GM19328 (cell line): Measurements from ENCODE around the gene FXYD6.
"Not testable (repeated sequence)": the region's sequence is repeated elsewhere in the genome, so short reads cannot be mapped to it uniquely, and the experiment has no call there.

Experiments
- ATAC-seq: cut with Tn5 transposase; IDR thresholded peaks from one replicate; pipeline ENCODE4 v1.9.1; 2021; ENCODE audit warnings: mild to moderate bottlenecking, moderate library complexity; ENCODE audit not compliant: unreplicated experiment

The FXYD6 gene, protein sequence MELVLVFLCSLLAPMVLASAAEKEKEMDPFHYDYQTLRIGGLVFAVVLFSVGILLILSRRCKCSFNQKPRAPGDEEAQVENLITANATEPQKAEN

DNA sequence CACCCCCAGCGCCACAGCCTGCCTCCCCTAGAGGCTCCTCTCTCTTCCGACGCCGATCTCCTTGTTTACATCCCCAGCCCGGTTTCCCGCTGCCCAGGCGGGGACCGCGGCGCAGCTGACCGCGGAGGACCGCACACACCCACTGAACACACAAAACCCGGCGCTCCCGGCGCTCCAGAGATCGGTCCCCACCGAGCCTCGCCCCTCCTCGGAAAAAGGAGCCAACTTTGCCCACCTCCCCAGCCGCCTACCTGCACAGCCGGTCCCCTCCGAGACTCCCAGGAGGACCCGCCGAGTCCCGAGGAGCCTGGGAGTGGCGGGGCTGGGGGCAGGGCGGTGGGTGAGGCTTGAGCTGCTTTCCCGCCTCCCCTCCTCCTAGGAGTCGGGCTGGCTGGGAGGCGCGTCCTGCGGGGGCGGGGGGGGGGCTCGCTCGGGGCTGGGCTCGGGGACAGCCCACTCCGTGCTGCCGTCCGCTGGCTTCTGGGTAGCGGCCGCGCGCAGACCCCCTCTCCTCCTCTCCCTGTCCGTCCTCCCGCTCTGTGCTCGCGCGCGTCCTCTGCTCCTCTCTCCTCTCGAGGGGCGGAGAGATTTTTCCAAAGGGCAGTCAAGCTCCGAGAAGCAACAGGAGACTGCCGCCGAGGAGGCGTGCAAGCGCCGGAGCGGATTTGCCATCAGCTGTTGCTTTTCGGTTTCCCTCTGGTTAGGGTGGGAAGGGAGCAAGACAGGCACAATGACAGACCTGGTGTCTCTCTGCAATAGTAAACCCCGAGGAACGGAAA lies at the start of gene FXYD6:
TSS of gene FXYD6 (minus strand) at position 318 of the 779 bp plus-strand sequence. CDS start 33,882 bp downstream, outside the sequence.
- ATAC-seq, result no peak

DNA sequence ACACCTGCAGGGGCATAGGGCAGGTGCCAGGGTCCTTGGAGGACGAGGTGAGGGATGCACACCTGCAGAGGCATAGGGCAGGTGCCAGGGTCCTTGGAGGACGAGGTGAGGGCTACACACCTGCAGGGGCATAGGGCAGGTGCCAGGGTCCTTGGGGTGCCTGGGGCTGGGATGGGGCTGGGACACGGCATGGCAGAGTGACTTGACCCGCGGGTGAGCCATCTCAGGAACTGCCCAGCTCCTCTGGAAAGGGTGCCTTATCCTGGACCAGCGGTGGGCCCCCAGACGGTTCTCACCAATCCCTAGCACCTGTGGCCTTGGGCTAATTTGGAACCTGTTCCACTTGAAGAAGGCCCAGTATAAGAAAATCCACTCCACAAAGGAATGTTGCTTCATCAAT lies 49.7 kb upstream of the FXYD6 start:
- ATAC-seq, result not testable (repeated sequence)

DNA sequence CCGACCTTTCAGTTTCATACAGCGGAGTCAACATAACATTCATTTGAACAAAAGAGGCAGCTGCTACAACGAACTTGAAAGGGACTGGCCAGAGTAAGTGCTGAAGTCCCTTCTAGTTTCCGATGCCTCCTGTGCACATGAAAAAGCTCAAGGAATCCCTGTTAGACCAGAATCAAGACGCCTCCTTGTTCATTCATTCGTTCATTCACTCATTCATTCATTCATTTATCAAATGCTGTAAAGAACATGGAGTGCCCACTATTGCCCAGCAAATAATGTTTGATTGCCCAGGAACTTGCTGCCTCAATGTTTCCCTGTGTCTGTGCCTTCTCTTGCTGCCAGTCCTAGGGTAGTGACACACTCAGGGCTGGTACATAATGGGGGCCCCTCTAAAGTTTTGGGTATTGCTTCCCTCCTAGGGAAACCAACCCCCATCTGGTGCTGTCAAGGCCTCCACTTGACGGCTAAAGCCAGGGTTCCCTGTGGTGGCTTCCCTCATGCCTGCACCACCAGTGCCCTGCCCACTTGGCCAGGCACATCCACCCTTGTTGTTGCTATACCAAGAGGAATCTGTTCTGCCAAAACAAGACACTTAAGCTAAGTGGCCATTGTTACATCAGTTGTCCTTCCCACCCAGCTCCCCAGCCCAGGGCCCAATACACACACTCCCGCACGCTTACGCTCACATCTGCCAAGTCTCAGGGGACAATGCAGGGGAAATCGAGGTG lies 48.9 kb upstream of the FXYD6 start:
- no peak for ATAC-seq

DNA sequence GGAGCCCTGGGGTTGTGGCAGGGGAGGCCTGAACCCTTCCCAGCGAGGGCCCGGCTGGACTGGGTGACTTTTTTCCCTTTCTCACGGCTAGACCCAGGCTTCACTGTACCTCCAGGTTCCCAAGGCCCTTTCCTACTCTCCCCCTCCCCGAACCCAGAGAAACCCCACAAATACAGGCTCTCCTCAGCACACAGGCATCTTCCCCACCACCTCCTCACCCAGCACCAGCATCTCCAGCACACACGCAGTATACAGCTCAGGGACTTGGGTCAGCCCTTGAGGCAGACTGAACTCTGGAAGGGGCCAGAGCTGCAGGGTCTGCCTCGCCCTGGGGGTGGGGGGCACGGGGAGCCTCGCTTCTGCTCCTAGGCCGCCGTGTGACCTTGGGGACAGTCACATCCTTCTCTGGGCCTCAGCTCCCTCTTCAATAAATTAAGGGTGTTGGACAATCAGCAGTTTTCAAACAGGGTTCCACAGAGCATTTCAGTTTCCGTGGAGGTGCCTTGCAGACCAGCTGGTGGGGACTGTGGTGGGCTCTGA lies 48.2 kb upstream of the FXYD6 start:
- ATAC-seq, result no peak

DNA sequence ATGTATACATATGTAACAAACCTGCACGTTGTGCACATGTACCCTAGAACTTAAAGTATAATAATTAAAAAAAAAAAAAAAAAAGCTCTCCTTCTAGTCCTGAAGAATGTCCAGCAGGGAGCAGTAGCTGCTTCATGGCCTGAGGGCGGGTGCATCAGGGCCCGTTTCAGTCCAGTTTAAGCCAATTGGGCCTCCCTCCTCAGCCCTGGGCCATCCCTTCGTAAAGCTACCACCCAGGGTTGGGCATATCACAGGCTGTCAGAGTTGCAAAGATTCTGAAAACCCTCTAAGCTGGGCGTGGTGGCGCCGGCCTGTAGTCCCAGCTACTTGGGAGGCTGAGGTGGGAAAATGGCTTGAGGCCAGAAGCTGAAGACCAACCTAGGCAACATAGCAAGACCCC lies 47.3 kb upstream of the FXYD6 start:
- ATAC-seq, result no peak

DNA sequence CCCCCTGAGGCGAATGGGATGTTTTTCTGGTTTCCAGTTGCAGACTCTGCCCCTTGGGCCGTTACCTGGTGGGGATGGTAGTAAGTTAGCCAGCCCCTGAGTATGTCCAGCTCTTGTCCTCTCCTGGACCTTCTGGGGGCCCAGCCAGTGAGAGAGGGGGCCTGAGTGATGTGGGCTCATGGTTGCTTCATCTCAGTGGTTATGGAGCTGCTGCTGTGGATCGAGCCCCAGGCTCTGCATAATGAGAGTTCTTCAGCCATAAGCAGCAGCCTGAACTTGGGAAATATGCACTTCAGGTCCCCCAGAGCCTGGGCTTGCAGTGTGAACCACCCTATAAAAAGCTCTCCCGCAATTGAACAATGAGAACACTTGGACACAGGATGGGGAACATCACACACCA lies 46.8 kb upstream of the FXYD6 start:
- ATAC-seq, result no peak

DNA sequence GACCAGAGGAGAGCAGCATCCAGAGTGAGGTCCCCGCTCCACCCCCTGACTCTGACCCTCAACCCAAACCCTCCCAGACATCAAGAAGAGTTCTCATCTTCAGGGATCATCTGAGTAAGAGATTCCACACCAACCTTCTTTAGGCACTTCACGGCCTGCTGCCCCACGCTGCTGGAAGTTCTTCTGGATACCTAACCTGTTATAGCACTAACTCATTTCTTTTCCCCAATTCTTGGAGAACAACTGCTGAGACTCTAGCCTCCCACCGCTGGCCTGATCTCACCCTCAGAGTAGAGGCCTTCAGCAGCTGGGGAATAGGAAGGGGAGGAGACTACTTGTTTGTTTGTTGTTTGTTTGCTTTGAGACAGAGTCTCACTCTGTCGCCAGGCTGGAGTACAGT lies 45.4 kb upstream of the FXYD6 start:
- no peak for ATAC-seq

DNA sequence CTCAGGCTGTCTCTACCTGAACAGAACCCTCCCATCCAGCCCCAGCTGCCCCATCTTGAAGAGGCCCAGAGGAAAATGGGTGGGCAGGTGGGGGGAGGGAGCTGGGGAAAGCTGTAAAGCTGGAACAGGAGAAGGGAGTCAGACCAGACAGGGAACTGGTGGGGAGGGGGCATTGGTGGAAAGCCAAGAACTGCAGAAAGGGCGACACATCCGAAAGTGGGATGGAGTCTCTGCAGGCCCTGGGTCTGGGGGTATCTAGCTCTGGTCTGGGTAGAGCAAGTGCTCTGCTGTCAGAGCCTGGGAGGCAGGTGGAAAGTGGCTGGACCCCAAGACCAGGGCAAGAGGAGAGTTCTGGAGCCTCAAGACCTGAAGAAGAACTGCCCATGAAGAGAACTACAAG lies 45.0 kb upstream of the FXYD6 start:
- no peak for ATAC-seq

DNA sequence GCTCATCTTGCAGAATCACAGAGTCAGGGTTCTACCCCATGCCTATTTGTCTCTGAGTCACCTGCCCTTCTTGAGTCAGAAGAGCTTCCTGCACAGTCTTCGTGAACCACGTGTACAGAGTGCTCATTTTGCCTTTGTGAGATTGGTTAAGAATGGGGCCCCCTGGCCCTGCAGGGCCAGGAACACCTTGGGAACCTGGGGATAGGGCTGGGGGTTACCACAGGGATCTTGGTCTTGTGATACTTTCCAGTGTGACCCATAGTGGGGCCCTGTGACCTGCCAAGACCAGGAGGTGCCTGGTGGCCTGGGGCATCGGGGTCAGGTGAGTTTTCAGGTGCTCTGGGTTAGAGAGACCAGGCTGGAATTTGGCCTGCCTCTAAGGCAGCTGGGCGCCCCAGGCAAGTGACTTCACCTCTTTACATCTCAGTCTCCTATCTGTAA lies 43.3 kb upstream of the FXYD6 start:
- no peak for ATAC-seq

DNA sequence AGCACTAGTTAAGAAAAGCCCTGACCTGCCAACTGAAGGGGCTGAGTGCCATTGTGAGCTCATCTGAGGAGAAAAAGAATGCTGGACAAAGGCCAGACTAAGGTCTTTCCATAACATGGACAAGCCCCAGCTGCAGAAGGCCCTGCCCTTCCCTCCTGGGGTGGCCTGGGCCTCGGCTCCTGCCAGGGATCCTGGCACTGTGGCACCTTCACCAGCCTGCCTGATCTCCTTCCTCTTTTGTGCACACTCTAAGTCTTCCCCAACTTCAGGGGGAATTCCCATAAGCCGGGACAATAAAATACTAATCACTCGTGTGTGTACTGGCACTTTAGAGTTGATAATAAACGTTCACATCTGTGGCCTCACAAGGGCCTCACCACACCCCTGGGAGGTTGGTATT lies 42.9 kb upstream of the FXYD6 start:
- ATAC-seq, result no peak

DNA sequence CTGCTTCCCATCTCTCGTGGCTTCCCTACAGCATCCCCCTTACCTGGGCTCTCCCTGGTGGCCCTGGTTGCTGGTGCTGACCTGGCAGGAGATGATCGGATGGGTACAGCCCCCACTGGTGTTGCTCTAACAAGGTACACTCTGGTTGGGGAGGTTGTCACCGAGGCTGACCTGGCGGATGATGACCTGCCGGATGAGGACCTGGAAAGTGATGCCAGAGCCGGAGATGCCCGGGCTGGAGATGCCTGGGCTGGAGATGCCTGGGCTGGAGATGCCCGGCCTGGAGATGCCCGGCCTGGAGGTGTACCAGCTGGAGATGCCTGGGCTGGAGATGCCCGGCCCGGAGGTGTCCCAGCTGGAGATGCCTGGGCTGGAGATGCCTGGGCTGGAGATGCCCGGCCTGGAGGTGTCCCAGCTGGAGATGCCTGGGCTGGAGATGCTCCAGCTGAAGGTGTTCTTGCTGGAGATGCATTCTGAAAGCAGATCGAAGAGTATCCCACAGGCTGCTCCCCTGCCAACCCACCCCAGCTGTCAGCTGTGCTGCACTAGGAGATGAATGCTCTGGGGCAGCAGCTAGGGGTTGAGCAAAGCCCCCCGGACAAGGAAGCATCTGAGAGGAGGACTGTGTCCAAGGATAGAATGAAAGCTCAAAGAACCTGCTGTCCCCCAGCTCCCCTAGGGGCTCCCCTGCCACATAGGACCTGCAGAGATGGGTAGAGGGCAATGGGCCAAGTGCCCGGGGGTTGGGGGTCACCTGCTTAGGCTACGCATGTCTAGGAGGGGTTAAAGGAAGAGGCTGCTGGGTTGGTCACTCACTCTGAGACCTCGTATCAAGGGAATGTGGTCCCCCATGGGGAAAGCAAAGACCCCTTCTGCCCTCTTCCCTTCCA lies 42.2 kb upstream of the FXYD6 start:
- no peak for ATAC-seq

DNA sequence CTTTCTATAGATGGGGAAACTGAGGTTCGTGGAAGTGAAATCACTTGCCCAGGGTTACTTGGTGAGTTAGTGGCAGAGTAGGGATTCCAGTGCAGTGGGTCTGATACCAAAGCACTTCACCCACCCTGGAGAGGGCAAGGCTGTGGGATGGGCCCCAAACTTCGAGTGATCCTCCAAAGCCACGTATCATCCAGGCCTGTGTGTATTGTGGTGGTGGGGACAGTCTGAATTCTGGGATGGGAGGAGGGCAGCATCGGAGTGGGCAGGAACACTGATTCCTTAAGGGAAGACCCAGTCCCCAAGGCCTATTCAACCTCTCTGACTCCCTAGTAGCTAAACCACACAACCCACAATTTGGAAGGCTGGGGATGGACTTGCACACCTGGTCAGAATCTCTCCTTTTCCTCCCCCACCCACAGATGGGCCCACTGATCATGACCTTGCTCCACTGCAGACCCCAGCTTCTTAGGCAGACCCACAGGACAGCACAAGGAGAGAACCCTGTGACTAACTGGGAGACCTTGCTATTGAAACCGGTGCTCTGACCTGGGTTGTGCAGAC lies 41.2 kb upstream of the FXYD6 start:
- ATAC-seq, result no peak

DNA sequence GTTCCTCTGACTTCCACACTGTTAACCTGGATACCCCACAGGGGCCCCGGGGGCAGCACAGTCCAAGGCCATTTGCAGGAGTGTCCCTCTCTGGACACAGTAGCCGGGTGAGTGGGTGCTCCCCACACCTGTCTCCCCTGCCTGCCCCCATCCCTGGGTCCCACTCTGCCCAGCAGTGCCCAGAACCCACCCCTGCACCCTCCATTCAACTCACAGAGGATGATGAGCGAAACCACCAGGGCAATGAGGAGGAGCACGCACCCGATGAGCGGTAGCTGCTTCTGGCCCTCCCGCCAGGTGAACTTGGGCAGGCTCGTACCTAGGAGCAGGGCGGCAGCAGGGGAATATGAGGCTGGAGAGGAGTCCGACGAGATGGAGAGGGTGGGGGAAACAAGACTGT lies 40.5 kb upstream of the FXYD6 start:
- no peak for ATAC-seq

DNA sequence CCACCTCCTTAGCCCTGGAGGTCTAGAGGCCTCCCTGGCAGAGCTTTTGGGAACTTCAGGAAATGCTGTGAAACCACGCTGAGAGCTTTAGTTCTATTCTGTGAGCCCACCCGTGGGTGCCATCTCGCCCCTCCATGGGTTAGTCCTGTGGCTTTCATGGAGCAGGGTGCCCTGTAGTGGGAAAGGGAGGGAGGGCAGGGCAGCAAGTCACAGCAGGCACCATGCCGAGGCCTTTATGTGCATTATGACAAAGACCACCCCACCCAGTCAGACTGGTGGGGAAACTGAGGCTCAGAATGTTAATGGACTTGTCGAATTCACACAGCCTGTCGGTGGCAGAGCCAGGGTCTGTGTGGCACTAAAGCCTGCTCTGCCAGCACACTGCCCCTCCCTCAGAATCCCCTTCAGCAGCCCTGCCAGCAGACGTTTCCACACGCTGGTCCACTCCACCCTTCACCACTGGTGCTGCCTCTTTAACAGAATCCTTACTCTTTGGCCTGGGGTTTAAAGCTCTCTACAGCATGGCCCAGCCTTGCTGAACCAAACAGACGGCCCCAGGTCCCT lies 39.3 kb upstream of the FXYD6 start:
- ATAC-seq, result no peak

DNA sequence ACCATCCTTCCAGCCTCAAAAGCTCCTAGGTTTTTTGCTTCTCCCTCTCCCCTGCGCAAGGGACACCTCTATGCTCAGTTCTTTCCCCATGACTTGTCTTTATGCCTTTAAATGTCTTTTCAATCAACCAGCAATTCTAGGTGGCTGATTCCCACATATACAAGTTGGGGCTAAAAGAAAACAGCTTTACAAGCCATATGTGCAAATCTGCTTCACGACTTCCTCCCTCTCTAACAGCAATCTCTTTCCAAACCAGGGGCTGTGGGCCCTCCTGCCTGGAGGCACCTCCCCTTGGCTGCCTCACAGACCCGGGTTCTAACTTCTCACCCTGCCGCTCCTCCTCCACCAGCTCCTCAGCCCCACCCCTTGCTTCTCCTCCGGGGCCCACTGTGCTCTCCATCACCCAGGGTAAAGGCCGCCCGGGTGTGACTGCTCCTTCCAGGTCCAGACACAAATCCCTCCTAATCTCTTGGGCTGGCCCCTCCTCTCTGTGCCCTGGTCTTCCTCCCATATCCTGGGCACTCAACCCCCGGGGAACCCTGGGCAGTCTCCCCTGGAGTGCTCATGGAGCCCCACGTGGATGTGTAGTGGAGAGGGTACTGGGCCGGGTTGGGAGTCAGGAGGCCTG lies 38.6 kb upstream of the FXYD6 start:
- ATAC-seq, result no peak

DNA sequence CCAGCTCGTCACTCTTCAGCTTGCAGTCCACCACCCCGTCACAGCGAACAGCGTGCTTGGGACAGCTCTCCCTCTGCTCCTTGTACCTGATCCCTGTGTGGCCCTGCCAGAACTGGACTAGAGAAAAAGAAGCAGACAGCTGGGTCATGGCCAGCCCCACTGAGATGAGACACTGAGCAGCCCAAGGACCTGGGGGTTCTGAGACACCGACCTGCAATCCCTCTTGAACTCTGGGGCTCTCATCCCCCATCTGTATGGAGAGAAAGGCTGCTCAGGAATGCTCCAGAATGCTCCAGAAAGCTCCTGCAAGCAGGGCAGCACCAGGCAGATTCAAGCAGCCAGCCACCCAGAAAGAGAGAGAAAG lies 37.9 kb upstream of the FXYD6 start:
- ATAC-seq, result no peak

DNA sequence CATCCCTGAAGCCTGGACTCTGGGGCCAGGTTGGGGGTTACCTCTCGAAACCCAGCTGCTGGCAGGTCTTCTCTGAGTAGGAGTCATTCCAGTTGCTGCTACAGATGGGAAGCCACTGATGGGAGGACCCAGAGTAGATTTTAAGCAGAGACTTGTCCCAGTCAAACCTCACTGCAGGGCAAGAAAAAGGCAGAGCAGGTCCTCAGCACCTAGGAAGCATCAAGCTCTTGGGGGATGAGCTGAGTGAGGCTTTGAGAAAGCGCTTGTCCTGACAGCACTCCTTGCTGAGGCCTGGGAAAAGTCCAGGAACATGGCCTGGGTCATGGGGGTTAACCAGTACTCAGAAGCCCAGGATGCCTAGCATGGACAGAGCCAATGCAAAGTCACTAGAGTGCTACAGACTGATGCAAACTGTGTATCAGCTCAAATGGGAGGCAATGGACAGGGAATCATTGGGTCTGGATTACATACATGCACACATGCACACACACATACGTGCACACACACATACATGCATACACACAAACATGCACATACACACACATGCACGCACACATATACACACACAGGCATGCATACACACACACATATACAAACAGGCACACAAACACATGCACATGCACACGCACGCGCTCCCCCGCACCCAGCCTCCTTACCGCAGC lies 37.4 kb upstream of the FXYD6 start:
- ATAC-seq, result no peak

DNA sequence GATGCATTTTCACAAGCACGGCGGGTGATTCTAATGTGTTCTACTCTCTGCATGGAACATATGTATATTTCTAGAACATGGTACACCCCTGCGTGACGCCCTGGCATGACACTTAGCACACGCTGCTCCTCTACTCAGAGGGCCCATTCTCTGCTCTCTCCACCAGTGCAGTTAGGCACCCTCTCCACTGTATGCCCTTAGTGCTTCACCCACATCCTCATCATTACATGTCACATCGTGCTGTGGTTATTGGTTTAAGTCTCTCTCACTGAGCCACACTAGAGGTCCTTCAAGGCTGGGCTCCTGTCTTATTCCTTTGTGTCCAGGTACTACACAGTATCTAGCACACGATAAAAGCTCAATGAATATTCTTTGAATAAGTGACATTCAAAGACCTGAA lies 36.0 kb upstream of the FXYD6 start:
- no peak for ATAC-seq

DNA sequence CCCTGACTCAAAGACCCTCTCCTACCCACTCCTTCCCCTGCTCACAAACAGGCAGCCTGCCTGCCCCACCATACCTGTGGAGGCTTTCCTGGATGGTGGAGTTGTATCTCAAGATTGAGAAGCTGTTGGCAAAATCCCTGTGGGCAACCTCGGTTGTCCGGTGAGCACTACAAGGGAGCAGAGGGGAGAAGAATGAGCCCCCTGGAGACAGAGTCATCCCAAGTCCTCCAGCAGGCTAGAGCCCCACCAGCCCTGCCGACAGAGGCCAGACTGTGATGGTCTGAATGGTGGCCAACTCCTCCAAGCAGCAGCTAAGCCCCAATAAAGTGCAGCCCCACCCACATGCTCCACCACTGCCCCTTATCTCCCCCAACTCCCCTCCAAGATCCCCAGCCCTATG lies 35.2 kb upstream of the FXYD6 start:
- ATAC-seq, result no peak
